ENCODE measurements around the gene ARID3C. TPM values are rescaled to one million over a fixed set of nuclear protein-coding genes. Genes with fewer than 3 reads are reported as not detected.

The ARID3C gene
- total RNA-seq, 1 donor from 2014 or later, result 0.23 TPM

DNA sequence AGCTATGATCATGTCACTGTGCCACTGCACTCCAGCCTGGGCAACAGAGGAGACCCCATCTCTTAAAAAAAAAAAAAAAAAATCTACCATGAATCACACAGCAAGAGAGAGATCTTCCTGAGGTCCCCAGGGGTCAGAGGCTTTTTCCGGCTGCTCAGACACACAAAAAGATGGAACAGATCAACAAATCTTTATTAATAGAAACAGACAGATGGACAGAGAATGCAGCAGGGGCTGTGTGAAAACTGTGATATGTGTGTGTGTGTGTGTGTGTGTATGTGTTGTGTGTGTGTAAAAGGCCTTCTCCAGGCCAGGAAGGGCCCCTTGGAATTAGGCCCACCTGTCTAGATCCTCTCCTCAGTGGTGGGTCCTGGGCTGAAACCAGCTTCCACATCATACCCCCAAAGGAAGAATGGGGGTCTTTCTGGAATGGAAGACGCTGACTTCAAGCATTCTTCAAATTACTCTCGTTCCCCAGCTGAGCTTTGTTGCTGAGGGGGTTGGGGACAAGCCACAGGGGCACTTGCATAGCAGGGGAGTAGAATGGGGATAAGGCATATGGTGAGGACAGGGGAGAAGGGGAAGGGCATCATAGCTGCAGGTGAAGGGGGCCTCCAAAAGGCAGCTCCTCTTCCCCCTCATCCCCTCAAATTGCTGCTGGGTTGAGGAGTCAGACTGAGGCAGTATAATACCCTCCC, 5.8 kb upstream of the ARID3C start:
- H3K4me1 Mint-ChIP-seq (ENCODE audit: low read depth), result peaks cover 39% of the 10 kb centered on the region
- intact Hi-C loops (cut with micrococcal nuclease), result loop anchor here (1.0 to 10.0 kb wide), 3 partner anchors 22 to 440 kb away; partner anchors contain the start of genes FANCG, RPP25L and VCP
- no peak for DNase-seq (ENCODE audit: low spot score)
- no peak overlapping the region for H3K27ac Mint-ChIP-seq
- H3K9me3 Mint-ChIP-seq, result no peaks in the 10 kb centered on the region
- H3K4me3 Mint-ChIP-seq, result peak overlapping the region; percentile 59
- peaks cover 31% of the 10 kb centered on the region for H3K36me3 Mint-ChIP-seq (ENCODE audit: low read depth)
- peaks cover 12% of the 10 kb centered on the region for H3K27me3 Mint-ChIP-seq (ENCODE audit: insufficient read depth)

DNA sequence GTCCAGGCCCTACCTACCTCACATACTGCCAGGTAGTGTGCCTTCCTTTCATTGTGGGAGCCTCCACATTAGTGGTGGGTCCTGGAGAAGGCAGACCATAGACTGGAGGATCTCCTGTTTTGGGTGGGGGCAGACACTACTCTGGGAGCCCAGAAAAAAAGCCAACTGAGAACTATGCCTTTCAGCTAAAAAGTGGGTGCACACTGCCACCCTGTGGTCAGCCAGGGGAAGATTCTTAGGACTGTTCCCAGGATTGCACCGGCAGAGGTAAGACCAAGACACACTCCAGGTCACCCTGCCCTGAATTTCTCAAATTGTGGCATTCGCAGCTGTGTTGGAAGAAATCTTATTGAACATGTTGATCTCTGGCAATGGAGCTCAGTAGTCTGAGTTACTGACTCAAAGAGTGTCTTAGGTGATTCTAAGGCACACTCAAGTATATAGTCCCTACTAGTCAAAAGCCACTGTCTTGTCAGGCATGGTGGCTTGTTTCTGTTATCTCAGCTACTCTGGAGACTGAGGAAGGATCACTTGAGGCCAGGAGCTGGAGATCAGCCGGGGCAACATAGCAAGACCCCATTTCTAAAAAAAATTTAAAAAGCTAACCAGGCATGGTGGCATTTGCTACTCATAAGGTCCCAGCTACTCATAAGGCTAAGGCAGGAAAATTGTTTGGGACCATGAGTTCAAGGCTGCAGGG, 5.1 kb upstream of the ARID3C start:
- peaks cover 31% of the 10 kb centered on the region for H3K36me3 Mint-ChIP-seq (ENCODE audit: low read depth)
- H3K27ac Mint-ChIP-seq, result no peak overlapping the region
- H3K4me1 Mint-ChIP-seq (ENCODE audit: low read depth), result peaks cover 39% of the 10 kb centered on the region
- peaks cover 19% of the 10 kb centered on the region for H3K27me3 Mint-ChIP-seq (ENCODE audit: insufficient read depth)
- no peaks in the 10 kb centered on the region for H3K9me3 Mint-ChIP-seq
- peak; percentile 62 for DNase-seq (ENCODE audit: low spot score)
- intact Hi-C loops (cut with micrococcal nuclease), result loop anchor here (1.0 to 10.0 kb wide), 2 partner anchors 22 to 441 kb away; partner anchors contain the start of genes FANCG, RPP25L and VCP
- peak overlapping the region; percentile 59 for H3K4me3 Mint-ChIP-seq

DNA sequence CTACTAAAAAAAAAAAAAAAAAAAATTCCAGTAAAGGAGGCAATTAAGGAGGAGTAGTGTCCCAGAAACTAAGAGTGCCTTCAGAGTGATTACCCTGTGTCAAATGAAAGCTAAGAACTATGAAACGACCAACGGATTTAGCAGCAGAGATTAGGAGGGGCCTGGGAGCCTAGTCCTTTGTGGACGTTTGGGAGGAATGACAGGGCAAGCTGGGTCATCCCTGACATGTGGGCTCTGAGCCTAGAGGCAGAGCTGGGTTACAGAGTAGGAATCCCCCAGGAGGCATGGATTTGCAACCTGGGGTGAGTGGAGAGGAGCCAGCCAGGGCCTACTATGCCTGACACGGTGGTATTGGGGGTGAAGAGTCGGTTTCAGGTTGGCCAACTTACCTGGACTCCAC, 4.3 kb upstream of the ARID3C start:
- Mint-ChIP-seq H3K36me3 (ENCODE audit: low read depth) (peaks cover 35% of the 10 kb centered on the region), H3K27ac (no peak overlapping the region), H3K9me3 (no peaks in the 10 kb centered on the region), H3K27me3 (ENCODE audit: insufficient read depth) (peaks cover 24% of the 10 kb centered on the region), H3K4me3 (no peak overlapping the region), H3K4me1 (ENCODE audit: low read depth) (peaks cover 37% of the 10 kb centered on the region)
- intact Hi-C loops (cut with micrococcal nuclease), result loop anchor here (10.0 kb wide), 1 partner anchor 442 kb away; the partner anchor contains the start of genes FANCG and VCP
- no peak for DNase-seq (ENCODE audit: low spot score)

DNA sequence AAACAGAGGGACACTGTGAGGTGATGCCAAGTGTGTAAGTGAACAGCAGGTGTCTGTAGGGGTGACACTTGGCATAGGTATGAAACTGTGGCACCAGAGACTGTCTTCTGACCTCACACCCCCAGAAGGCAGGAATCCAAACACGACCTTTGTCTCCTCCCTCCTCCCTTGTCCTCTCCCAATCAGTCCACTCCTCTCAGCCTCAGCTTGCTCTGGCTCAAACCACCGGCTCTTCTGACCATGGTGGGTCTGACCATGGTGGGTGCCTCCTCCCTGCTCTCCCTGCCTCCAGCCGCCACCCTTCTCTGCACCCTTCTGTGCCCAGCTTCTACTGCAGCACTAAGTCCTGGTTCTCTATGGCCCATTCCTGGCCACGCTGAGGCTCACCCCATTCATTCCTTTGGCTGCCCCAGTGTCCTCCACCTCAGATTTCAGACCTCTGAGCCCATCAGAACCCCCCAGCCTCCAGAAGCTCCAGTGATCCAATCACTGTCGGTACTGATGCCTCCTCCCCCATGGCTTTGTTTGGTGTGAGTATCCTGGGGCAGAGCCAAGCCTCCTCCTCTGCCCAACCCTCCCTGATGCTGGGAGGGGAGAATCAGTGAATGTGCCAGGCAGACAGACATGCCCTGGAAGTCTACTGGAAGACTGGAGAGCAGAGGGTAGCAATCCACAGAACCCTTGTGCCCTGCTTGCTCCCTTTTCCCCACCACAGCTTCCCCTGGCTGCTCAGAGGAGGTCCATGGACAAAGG, 1.7 kb upstream of the ARID3C start:
- H3K36me3 Mint-ChIP-seq (ENCODE audit: low read depth), result peaks cover 29% of the 10 kb centered on the region
- H3K27me3 Mint-ChIP-seq (ENCODE audit: insufficient read depth), result peaks cover 46% of the 10 kb centered on the region
- peak overlapping the region; percentile 11 for H3K4me3 Mint-ChIP-seq
- no peak for DNase-seq (ENCODE audit: low spot score)
- H3K9me3 Mint-ChIP-seq, result no peaks in the 10 kb centered on the region
- no peak overlapping the region for H3K27ac Mint-ChIP-seq
- intact Hi-C loops (cut with micrococcal nuclease), result loop anchor here (10.0 kb wide), 1 partner anchor 444 kb away; the partner anchor contains the start of genes FANCG and VCP
- peaks cover 31% of the 10 kb centered on the region for H3K4me1 Mint-ChIP-seq (ENCODE audit: low read depth)

DNA sequence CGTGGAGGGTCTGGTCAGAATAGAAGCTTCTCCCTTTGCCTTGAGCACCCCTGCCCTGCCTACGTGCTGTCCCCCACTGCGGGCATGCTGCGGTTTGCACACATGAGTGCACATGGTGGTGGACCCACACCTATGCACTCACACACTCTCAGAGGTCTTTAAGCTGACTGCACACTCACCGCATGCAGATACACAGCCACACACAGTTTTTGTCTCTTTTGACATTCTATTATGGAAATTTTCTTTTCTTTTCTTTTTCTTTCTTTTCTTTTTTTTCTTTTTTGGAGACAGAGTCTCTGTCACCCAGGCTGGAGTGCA, 584 bp upstream of the ARID3C start:
- DNase-seq (ENCODE audit: low spot score), result no peak
- peaks cover 22% of the 10 kb centered on the region for H3K4me1 Mint-ChIP-seq (ENCODE audit: low read depth)
- peaks cover 51% of the 10 kb centered on the region for H3K27me3 Mint-ChIP-seq (ENCODE audit: insufficient read depth)
- H3K4me3 Mint-ChIP-seq, result peak overlapping the region; percentile 74
- intact Hi-C loops (cut with micrococcal nuclease), result loop anchor here (1.0 kb wide), 1 partner anchor 17 kb away; the partner anchor contains the start of gene RPP25L
- no peak overlapping the region for H3K27ac Mint-ChIP-seq
- H3K9me3 Mint-ChIP-seq, result no peaks in the 10 kb centered on the region
- peaks cover 20% of the 10 kb centered on the region for H3K36me3 Mint-ChIP-seq (ENCODE audit: low read depth)

DNA sequence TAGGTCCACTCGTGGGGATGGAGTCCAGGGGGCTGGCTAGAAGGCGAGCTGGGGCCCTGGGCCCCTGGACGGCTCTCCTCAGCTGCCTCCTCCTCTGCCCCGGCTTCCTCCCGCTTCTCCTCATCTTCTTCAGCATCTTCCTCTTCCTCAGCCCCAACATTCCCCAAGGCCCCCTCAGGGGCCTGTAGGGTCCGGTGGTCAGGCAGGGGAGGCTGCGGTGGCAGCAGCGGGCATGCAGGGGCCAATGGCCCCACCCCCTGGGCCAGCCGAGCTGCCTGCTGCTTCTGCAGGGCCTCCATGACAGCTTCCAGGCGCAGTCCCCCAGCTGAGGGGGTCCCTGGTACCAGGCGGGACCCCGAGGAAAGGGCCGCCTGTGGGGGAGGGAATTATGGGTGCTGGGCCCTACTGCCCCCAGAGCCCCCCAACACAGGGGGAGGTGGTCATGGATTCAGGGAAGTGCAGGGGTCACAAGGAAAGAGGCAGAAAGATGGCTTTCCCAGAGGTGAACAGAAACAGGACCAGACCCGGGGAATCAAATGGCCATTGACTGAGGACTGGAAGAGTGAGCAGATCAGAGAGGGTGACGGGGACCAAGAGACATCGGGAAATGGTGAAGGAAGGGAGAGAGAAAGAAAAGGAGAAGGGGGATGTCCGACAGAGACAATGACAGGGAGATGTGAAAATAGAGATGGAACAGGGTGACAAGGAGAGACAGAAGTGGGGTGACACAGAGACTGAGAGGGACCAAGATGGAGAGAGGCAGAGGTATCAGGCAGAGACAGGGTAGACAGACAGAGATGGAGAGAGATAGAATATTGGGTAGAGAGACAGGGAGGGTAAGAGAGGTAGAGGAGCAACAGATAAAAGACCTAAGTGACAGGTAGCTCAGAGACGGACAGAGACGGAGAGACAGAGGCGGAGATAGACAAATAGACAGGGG, 880 bp downstream of the ARID3C start:
- Mint-ChIP-seq H3K27ac (peak overlapping the region; percentile 26), H3K27me3 (ENCODE audit: insufficient read depth) (peaks cover 63% of the 10 kb centered on the region), H3K9me3 (no peaks in the 10 kb centered on the region), H3K4me1 (ENCODE audit: low read depth) (peaks cover 18% of the 10 kb centered on the region), H3K36me3 (ENCODE audit: low read depth) (peaks cover 13% of the 10 kb centered on the region), H3K4me3 (peak overlapping the region; percentile 80)
- no peak for DNase-seq (ENCODE audit: low spot score)
- intact Hi-C loops (cut with micrococcal nuclease), result no loop called here

DNA sequence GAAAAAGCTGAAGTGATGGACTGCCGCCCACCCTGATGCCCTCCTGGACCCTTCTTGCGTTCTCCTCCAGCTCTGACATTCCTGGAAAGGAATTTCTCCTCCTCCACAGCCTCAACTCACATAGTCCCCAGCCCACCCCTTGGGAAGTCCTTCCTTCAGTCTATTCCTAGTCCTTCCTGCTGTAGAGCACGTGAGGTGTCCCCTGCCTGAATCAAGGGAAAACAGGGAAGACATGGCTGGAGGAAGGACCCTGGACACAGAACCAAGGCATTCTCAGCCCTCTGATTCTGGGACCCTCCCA, 3.7 kb downstream of the ARID3C start:
- no peak for DNase-seq (ENCODE audit: low spot score)
- Mint-ChIP-seq H3K36me3 (ENCODE audit: low read depth) (peaks cover 4% of the 10 kb centered on the region), H3K27me3 (ENCODE audit: insufficient read depth) (peaks cover 72% of the 10 kb centered on the region), H3K27ac (no peak overlapping the region), H3K9me3 (no peaks in the 10 kb centered on the region), H3K4me3 (no peak overlapping the region), H3K4me1 (ENCODE audit: low read depth) (peaks cover 30% of the 10 kb centered on the region)
- intact Hi-C loops (cut with micrococcal nuclease), result no loop called here

DNA sequence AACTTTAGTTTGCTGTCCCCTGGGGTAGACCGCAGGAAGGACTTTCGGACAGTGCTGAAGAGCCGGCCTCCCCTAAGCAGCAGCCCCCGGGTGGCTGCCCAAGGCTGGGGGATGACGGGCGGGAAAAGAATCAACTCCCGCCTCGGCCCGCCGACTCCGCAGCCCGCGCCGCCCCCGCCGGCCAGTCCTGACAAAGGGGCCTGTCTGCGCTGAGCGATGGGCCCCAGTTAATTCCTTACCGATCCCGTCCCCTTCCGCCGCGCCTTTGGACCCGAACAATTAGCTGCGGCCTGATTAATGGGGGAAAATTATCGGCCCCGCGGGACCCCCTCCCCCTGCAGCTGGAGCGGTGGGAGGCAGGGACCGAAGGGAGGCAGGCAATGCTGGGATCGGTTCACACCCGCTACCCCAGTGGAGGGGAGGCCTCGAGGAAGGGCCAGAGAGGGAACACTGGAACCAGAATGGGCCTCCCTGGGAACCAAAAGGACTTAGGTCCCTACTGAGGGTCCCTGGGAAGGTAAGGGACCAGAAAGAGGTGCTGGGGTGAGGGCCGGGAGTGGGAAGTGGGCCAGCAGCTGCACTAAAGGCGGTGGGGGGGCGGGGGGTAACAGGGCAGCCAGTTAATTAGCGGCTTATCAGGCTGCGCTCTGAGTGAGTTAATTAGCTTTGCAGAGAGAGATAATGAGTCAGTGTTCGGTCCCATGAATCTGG, 4.2 kb downstream of the ARID3C start:
- Mint-ChIP-seq H3K27ac (no peak overlapping the region), H3K4me3 (no peak overlapping the region), H3K36me3 (ENCODE audit: low read depth) (peaks cover 4% of the 10 kb centered on the region), H3K9me3 (no peaks in the 10 kb centered on the region), H3K4me1 (ENCODE audit: low read depth) (peaks cover 34% of the 10 kb centered on the region), H3K27me3 (ENCODE audit: insufficient read depth) (peaks cover 67% of the 10 kb centered on the region)
- intact Hi-C loops (cut with micrococcal nuclease), result no loop called here
- no peak for DNase-seq (ENCODE audit: low spot score)

DNA sequence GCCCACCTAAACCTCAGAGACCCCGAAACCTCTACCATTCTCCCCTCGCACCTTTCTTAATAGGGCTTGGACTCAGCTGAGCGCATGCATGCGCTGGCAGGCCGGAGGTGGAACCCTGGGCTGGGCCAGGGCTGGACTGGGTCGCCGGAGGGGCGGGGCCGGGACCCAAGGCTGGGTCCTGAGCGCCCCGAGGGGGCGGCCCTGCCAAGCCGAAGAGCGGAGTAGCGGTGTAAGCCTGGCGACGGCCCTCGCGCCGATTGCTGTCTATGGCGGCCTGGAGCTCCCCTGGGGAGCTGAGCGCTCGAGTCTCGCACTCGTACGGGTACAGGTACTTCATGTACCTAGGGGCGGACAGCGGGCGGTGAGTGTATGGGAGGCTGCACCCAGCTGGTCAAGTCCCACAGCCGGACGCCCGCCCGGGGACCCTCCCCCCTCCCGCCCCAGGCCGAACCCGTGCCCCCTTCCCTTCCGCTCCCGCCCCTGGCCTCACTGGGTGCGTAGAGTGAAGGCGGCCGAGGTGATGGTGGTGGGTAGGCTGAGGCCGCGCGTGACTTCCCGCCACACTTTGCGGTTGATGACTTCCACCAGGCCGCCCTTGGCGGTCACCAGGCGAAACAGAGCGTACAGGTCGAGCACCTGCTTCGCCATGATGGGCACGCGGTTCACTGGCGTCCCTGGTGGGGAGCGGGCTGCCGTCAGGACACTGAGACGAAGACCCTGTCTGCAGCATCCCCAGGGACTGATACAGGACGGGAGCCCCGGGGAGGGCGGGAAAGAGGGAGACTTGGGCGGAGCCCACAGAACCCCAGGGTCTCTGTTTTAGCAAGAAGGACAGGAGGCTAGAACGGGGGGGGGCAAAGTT, 5.3 kb downstream of the ARID3C start:
- Mint-ChIP-seq H3K9me3 (no peaks in the 10 kb centered on the region), H3K27ac (no peak overlapping the region), H3K4me1 (ENCODE audit: low read depth) (peaks cover 43% of the 10 kb centered on the region), H3K4me3 (no peak overlapping the region), H3K27me3 (ENCODE audit: insufficient read depth) (peaks cover 60% of the 10 kb centered on the region), H3K36me3 (ENCODE audit: low read depth) (peaks cover 7% of the 10 kb centered on the region)
- no peak for DNase-seq (ENCODE audit: low spot score)
- intact Hi-C loops (cut with micrococcal nuclease), result no loop called here

DNA sequence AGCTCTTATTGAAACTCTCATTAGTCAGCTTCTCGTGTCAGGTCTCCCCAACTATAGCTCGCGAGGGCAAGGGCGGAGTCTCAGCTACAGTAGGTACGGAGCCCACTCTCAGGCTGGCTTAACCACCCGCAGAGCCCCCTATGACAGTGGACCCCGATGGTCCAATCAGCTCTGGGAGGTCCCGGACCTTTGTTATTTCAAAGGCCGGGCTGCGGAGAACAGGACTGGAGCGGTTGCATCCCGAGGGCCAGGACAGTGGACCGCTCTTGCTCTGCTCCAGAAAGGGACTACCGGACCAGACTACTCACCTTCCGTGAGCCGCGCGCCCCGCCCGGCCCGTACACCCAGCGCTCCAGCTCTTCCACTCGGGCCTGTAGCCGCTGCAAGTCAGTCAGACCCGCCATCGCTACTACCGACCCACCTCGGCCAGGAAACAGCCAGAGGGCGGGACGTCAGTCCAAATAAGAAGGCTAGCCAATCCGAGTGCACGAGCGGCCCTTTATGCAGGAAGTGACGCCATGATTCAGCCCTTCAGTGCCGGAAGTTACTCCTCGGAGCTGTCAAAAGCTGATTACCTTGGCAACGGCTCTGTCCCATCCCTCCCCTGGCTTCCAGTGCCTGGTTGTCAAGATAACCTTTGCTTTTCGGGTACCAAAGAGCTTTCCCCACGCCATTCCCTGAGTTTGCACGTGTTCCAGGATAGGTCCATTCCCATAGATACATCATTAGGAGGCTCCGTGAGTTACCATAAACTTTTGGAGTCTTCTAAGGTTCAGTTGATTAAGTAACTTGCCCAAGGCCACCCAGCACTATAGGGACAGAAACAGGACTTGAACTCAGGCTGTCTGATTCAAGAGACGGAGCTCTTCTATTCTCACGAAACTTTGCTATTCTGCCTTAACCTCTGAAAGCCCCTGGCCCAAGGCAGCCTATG, 8.5 kb downstream of the ARID3C start, which contains the start of gene DCTN3:
Gene DCTN3, minus strand, starts transcription at position 435 of the 934 bp plus-strand sequence. Its CDS starts 31 bp downstream, at position 404.
- DNase-seq (ENCODE audit: low spot score), result peak; percentile 91
- intact Hi-C loops (cut with micrococcal nuclease), result loop anchor here (1.0 to 2.0 kb wide), 5 partner anchors 8 to 1952 kb away; partner anchors contain the start of genes DNAJB5, MELK, RPP25L and SIGMAR1
- H3K4me1 Mint-ChIP-seq (ENCODE audit: low read depth), result peaks cover 41% of the 10 kb centered on the region
- peaks cover 17% of the 10 kb centered on the region for H3K36me3 Mint-ChIP-seq (ENCODE audit: low read depth)
- peak within 1 kb of the TSS; percentile 80 for H3K27ac Mint-ChIP-seq
- peak within 1 kb of the TSS; percentile 89 for H3K4me3 Mint-ChIP-seq
- peaks cover 31% of the 10 kb centered on the region for H3K27me3 Mint-ChIP-seq (ENCODE audit: insufficient read depth)
- H3K9me3 Mint-ChIP-seq, result no peaks in the 10 kb centered on the region

Measured in activated T-helper 1 cell treated with anti-CD3 and anti-CD28 coated beads, Interleukin-12 subunit alpha, Interleukin-12 subunit beta, Interleukin-2, Interleukin-4 antibody, amounts not matched to agents 30 ng/mL and 10 ng/mL and 1 ng/mL, durations not matched to agents 14 hours and 24 hours and 36 hours (primary cell).